ENCODE data around the gene POTEE. TPM values are rescaled to one million over a fixed set of nuclear protein-coding genes. Genes with fewer than 3 reads are reported as not detected.
"Not testable (repeated sequence)": the region's sequence is repeated elsewhere in the genome, so short reads cannot be mapped to it uniquely, and the experiment has no call there.

Gene POTEE
- total RNA-seq: under 1 TPM in 3 of 6 experiments, not detected in 3; 0.04 to 0.09 (median 0.05) TPM
- long read RNA-seq: 0 reads

GRCh38 chr2:131209030-131209772 lies at the start of gene POTEE:
Gene POTEE, plus strand, starts transcription at chr2:131209536. Its CDS starts 8,867 bp downstream, at chr2:131218403.
- H3K36me3 ChIP-seq; ATAC-seq; intact Hi-C loops (cut with DNase I); H3K9me3 ChIP-seq; H3K4me3 ChIP-seq; H3K27me3 ChIP-seq; DNase-seq; H3K27ac ChIP-seq; H3K4me1 ChIP-seq: not testable (repeated sequence)
- WGBS (ENCODE audit: insufficient coverage, low coverage, low lambda C conversion rate, missing lambda C conversion rate): 87% methylated on average over 3 of the region's 33 CpGs

GRCh38 chr2:131165562-131165961 lies 43.8 kb upstream of the POTEE start:
- H3K36me3 ChIP-seq; DNase-seq; H3K27me3 ChIP-seq; H3K9me3 ChIP-seq; intact Hi-C loops (cut with DNase I); H3K4me3 ChIP-seq; H3K4me1 ChIP-seq; H3K27ac ChIP-seq; ATAC-seq: not testable (repeated sequence)
- 91% methylated on average over 5 of the region's 5 CpGs for WGBS (ENCODE audit: insufficient coverage, low coverage, low lambda C conversion rate, missing lambda C conversion rate)

- intact Hi-C loops (cut with DNase I): no loop called here
- Histone ChIP-seq H3K36me3 (no peaks in the 10 kb centered on the region), H3K4me3 (no peak overlapping the region), H3K27ac (no peak overlapping the region), H3K9me3 (no peaks in the 10 kb centered on the region), H3K4me1 (no peaks in the 10 kb centered on the region), H3K27me3 (no peaks in the 10 kb centered on the region)
- ATAC-seq (no peak), DNase-seq (no peak)
- 66% methylated on average over 5 of the region's 5 CpGs for WGBS (ENCODE audit: insufficient coverage, low coverage, low lambda C conversion rate, missing lambda C conversion rate)
- TF ChIP-seq CTCF (IDR thresholded peaks at IDR 0.05) (no peak), POLR2A (IDR thresholded peaks at IDR 0.05) (no peak)
Measured at GRCh38 chr2:131168538-131168937, 40.8 kb upstream of the POTEE start.

- H3K4me3 ChIP-seq; intact Hi-C loops (cut with DNase I); H3K27ac ChIP-seq; ATAC-seq; DNase-seq; H3K9me3 ChIP-seq; H3K36me3 ChIP-seq; H3K27me3 ChIP-seq; H3K4me1 ChIP-seq: not testable (repeated sequence)
- 45% methylated on average over 10 of the region's 10 CpGs for WGBS (ENCODE audit: insufficient coverage, low coverage, low lambda C conversion rate, missing lambda C conversion rate)
Measured at GRCh38 chr2:131178050-131178449, 31.3 kb upstream of the POTEE start.

- intact Hi-C loops (cut with DNase I); H3K4me1 ChIP-seq; ATAC-seq; H3K27me3 ChIP-seq; H3K36me3 ChIP-seq; H3K9me3 ChIP-seq; H3K27ac ChIP-seq; H3K4me3 ChIP-seq; DNase-seq: not testable (repeated sequence)
- 62% methylated on average over 11 of the region's 15 CpGs for WGBS (ENCODE audit: insufficient coverage, low coverage, low lambda C conversion rate, missing lambda C conversion rate)
Measured at GRCh38 chr2:131178721-131179418, 30.5 kb upstream of the POTEE start.

DNA sequence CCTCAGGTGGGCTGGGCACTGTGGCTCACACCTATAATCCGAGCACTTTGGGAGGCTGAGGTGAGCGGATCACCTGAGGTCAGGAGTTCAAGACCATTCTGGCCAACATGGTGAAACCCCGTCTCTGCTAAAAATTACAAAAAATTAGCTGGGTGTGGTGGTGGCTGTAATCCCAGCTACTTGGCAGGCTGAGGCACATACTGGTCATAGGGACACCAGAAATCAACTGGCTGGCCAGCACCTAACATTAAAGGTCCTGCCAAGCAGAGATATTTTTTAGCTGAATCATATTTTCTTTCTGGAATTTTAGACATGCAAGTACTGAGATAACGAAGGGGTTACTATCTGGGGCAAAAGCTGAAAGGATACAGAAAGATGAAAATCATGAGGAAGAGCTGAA lies 27.9 kb upstream of the POTEE start:
- H3K36me3 ChIP-seq; H3K4me3 ChIP-seq; H3K27me3 ChIP-seq; ATAC-seq; DNase-seq; H3K9me3 ChIP-seq; intact Hi-C loops (cut with DNase I); H3K27ac ChIP-seq; H3K4me1 ChIP-seq: not testable (repeated sequence)
- WGBS (ENCODE audit: insufficient coverage, low coverage, low lambda C conversion rate, missing lambda C conversion rate): 31% methylated on average over 3 of the region's 4 CpGs

DNA sequence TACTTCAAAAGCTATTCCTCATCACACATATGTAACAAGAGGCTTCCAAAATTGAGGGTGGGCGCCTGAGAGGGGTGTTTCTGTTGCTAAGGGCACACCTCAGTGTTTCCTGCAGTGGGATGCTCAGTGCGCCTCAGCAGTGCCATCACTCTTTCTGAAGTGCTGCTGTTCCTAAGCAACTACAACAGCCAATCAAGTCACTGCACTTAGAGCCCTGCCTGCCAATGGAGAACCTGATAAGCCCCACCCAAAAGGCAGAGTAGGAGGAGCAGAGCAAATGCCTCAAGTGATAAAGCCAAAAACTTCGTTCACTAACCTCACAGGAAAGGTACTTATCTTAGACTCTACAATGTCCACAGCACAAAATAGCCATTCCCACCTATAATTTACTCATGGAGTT lies 15.9 kb upstream of the POTEE start:
- H3K4me3 ChIP-seq; H3K27me3 ChIP-seq; H3K9me3 ChIP-seq; H3K4me1 ChIP-seq; DNase-seq; intact Hi-C loops (cut with DNase I); ATAC-seq; H3K27ac ChIP-seq; H3K36me3 ChIP-seq: not testable (repeated sequence)
- WGBS (ENCODE audit: insufficient coverage, low coverage, low lambda C conversion rate, missing lambda C conversion rate): 24% methylated on average over 3 of the region's 3 CpGs

DNA sequence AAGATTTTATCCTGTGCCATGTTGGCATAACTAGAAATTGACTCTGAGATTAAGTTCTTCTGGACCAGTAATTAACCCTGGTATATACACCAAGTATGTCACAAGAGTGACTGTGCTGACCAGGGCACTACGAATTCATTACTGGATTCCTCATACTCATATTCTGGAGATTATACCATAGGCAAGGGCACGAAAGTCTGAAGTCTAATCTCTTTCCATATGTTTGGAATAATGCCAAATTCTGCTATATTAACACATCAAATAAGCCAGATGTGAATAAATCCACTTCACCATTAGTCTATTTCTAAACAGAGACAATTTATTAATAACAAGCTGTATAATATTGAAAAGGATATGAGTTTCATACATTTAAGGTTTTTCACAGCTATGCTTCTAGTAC lies 13.2 kb upstream of the POTEE start:
- H3K4me1 ChIP-seq; DNase-seq; H3K36me3 ChIP-seq; H3K4me3 ChIP-seq; H3K9me3 ChIP-seq; H3K27ac ChIP-seq; ATAC-seq; H3K27me3 ChIP-seq; intact Hi-C loops (cut with DNase I): not testable (repeated sequence)
- whole genome bisulfite sequencing (ENCODE audit: insufficient coverage, low coverage, low lambda C conversion rate, missing lambda C conversion rate): 39% methylated on average over 2 of the region's 2 CpGs

Data from right lobe of liver (tissue), 6 donors.